H9 (cell line): ENCODE data around the gene TMEM9. TPM values are rescaled to one million over a fixed set of nuclear protein-coding genes. Genes with fewer than 3 reads are reported as not detected.

Experiments used
- DNase-seq: peaks from one replicate; pipeline ENCODE4 v3.0.0-alpha.2; 2017
- H2AFZ ChIP-seq: one replicate; pipeline ENCODE4 v1.6.1; 2013; ENCODE audit warnings: mild to moderate bottlenecking, low read length, control low read depth, moderate library complexity
- H2AK5ac ChIP-seq: 2 replicates; pipeline ENCODE4 v1.6.1; 2013; ENCODE audit warnings: low read length, control low read depth, mixed read lengths; ENCODE audit not compliant: insufficient read length
- H2BK120ac ChIP-seq: one replicate; pipeline ENCODE4 v1.6.1; 2013; ENCODE audit warnings: low read depth, mild to moderate bottlenecking, low read length, control low read depth, inconsistent platforms; ENCODE audit not compliant: poor library complexity, severe bottlenecking
- H2BK12ac ChIP-seq: 2 replicates; pipeline ENCODE4 v1.6.1; 2013; ENCODE audit warnings: low read length, control low read depth, mixed read lengths, low read depth; ENCODE audit not compliant: insufficient read length
- H2BK15ac ChIP-seq: 2 replicates; pipeline ENCODE4 v1.6.1; 2013; ENCODE audit warnings: low read depth, low read length, control low read depth
- H2BK20ac ChIP-seq: one replicate; pipeline ENCODE4 v1.6.1; 2013; ENCODE audit warnings: low read depth, mild to moderate bottlenecking, low read length, control low read depth, inconsistent platforms; ENCODE audit not compliant: poor library complexity, severe bottlenecking
- H2BK5ac ChIP-seq: 2 replicates; pipeline ENCODE4 v1.6.1; 2013; ENCODE audit warnings: low read length, control low read depth, mixed read lengths; ENCODE audit not compliant: insufficient read length
- H3K14ac ChIP-seq: 2 replicates; pipeline ENCODE4 v1.6.1; 2013; ENCODE audit warnings: low read length, control low read depth; ENCODE audit not compliant: insufficient read depth
- H3K18ac ChIP-seq: 2 replicates; pipeline ENCODE4 v1.6.1; 2013; ENCODE audit warnings: low read depth, mild to moderate bottlenecking, mixed read lengths, low read length, control low read depth; ENCODE audit not compliant: insufficient read length
- H3K23ac ChIP-seq: 2 replicates; pipeline ENCODE4 v1.6.1; 2013; ENCODE audit warnings: low read length, control low read depth, mixed read lengths, low read depth; ENCODE audit not compliant: insufficient read length
- H3K23me2 ChIP-seq: 2 replicates; pipeline ENCODE4 v1.6.1; 2013; ENCODE audit warnings: low read depth, mild to moderate bottlenecking, mixed read lengths, low read length, control low read depth; ENCODE audit not compliant: insufficient read length, poor library complexity, severe bottlenecking
- H3K27ac ChIP-seq: 2 replicates; pipeline ENCODE4 v1.5.1; 2013; ENCODE audit warnings: low read length, control low read depth, mixed read lengths, low read depth; ENCODE audit not compliant: insufficient read length
- H3K27me3 ChIP-seq: 2 replicates; pipeline ENCODE4 v1.6.1; 2013; ENCODE audit warnings: low read length, control low read depth, inconsistent platforms; ENCODE audit not compliant: insufficient read depth
- H3K4ac ChIP-seq: 2 replicates; pipeline ENCODE4 v1.6.1; 2013; ENCODE audit warnings: low read depth, mild to moderate bottlenecking, control low read depth, inconsistent platforms, low read length, moderate library complexity
- H3K4me1 ChIP-seq: 2 replicates; pipeline ENCODE4 v1.6.1; 2013; ENCODE audit warnings: low read length, control low read depth, inconsistent platforms; ENCODE audit not compliant: insufficient read depth
- H3K4me2 ChIP-seq: 2 replicates; pipeline ENCODE4 v1.6.1; 2013; ENCODE audit warnings: low read length, control low read depth, mixed read lengths; ENCODE audit not compliant: insufficient read length, insufficient read depth
- H3K56ac ChIP-seq: 2 replicates; pipeline ENCODE4 v1.6.1; 2013; ENCODE audit warnings: low read depth, mild to moderate bottlenecking, mixed read lengths, low read length, control low read depth; ENCODE audit not compliant: insufficient read length
- H3K79me1 ChIP-seq: 2 replicates; pipeline ENCODE4 v1.6.1; 2013; ENCODE audit warnings: low read depth, mild to moderate bottlenecking, moderate library complexity, low read length, control low read depth, inconsistent platforms; ENCODE audit not compliant: insufficient read depth, poor library complexity, severe bottlenecking
- H3K79me2 ChIP-seq: 2 replicates; pipeline ENCODE4 v1.6.1; 2013; ENCODE audit warnings: low read length, control low read depth, inconsistent platforms; ENCODE audit not compliant: insufficient read depth
- H3K9ac ChIP-seq: 2 replicates; pipeline ENCODE4 v1.6.1; 2013; ENCODE audit warnings: low read length, control low read depth, mixed read lengths; ENCODE audit not compliant: insufficient read length; ENCODE audit errors: extremely low read depth
- H3K9me3 ChIP-seq: one replicate; pipeline ENCODE4 v1.6.1; 2013; ENCODE audit warnings: low read depth, low read length, inconsistent platforms; ENCODE audit not compliant: control insufficient read depth
- H3T11ph ChIP-seq: one replicate; pipeline ENCODE4 v1.6.1; 2013; ENCODE audit warnings: mild to moderate bottlenecking, low read length, control low read depth, inconsistent platforms
- H4K20me1 ChIP-seq: one replicate; pipeline ENCODE4 v1.6.1; 2013; ENCODE audit not compliant: control insufficient read depth, insufficient read length, insufficient read depth
- H4K5ac ChIP-seq: 2 replicates; pipeline ENCODE4 v1.6.1; 2013; ENCODE audit warnings: low read depth, mild to moderate bottlenecking, mixed read lengths, low read length, control low read depth; ENCODE audit not compliant: insufficient read length
- H4K8ac ChIP-seq: replicated peaks from 2 replicates; pipeline ENCODE4 v1.6.1; 2013; ENCODE audit warnings: low read length, control low read depth, mixed read lengths, low read depth; ENCODE audit not compliant: insufficient read length
- H4K91ac ChIP-seq: 2 replicates; pipeline ENCODE4 v1.6.1; 2013; ENCODE audit warnings: low read depth, mild to moderate bottlenecking, moderate library complexity, mixed read lengths, low read length, control low read depth; ENCODE audit not compliant: insufficient read length
- H3K27ac Mint-ChIP-seq, 3 experiments: 2 replicates in 2 of 3; 3 replicates in 1 of 3; pipeline ENCODE4 v1.8.0; 2020 to 2021; ENCODE audit warnings: mixed read lengths in 3 of 3, mild to moderate bottlenecking in 1 of 3, moderate library complexity in 1 of 3
- H3K27me3 Mint-ChIP-seq: 2 replicates; pipeline ENCODE4 v1.8.0; 2021; ENCODE audit warnings: low read depth, mild to moderate bottlenecking, moderate library complexity, mixed read lengths
- H3K36me3 Mint-ChIP-seq, 3 experiments: 2 replicates in 2 of 3; 3 replicates in 1 of 3; pipeline ENCODE4 v1.8.0; 2020 to 2021; ENCODE audit warnings: low read depth in 3 of 3, mixed read lengths in 3 of 3; ENCODE audit not compliant: insufficient read depth in 1 of 3
- H3K4me1 Mint-ChIP-seq, 2 experiments: 2 replicates each; pipeline ENCODE4 v1.8.0; 2020; ENCODE audit warnings: mixed read lengths in 2 of 2
- H3K4me3 Mint-ChIP-seq, 2 experiments: 2 replicates in 1 of 2; 3 replicates in 1 of 2; pipeline ENCODE4 v1.8.0; 2020 to 2021; ENCODE audit warnings: mild to moderate bottlenecking in 2 of 2, mixed read lengths in 2 of 2, moderate library complexity in 1 of 2
- H3K9me3 Mint-ChIP-seq, 2 experiments: 2 replicates in 1 of 2; 3 replicates in 1 of 2; pipeline ENCODE4 v1.8.0; 2020; ENCODE audit warnings: mild to moderate bottlenecking in 2 of 2, mixed read lengths in 2 of 2, moderate library complexity in 1 of 2
- WGBS: extraction: QIAGEN DNeasy Blood & Tissue Kit; methylation state at CpG from one replicate; pipeline ENCODE4 v1.1.7; 2013; ENCODE audit warnings: missing lambda C conversion rate, low lambda C conversion rate, mixed read lengths; ENCODE audit not compliant: insufficient read length; ENCODE audit errors: extremely low coverage; 5-methylcytosine and 5-hydroxymethylcytosine counted together
- total RNA-seq: library from RNA; stranded (reverse); gene quantifications from 2 replicates; pipeline ENCODE4 v1.2.1, GENCODE V29; 2021
- TF ChIP-seq, protein P1 (sequence below): fragments of 200-600 bp; sonication (generic); conservative IDR thresholded peaks from 3 replicates; pipeline ENCODE4 v1.8.0; 2021; ENCODE audit warnings: antibody characterized with exemption, mild to moderate bottlenecking

The TMEM9 gene
- total RNA-seq, 1 experiment from 2014 or later = 93.4 TPM

DNA sequence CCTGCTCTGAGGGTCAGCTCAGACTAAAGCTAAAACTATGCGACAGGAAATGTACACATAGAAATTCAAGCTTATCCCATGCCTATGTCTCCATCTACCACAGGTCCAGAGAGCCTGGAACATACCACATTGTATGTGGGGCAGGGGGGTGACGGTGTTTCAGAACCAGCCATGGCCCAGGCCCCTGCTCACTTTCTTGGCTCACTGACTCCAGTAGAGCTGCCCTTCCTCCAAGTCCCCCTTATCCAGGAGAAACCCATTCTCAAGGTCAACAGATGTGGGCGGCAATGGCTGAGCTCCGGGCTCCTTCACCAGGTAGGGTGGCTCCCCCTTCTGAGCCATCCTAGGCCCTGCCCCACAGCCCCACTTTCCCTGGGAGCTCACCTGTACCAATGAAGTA is 63.0 kb downstream of the TMEM9 start:
- H3K9me3 ChIP-seq = no peaks in the 10 kb centered on the region
- H3K27ac ChIP-seq = no peak overlapping the region
- H4K91ac ChIP-seq = no peak overlapping the region
- TF ChIP-seq, protein P1, sequence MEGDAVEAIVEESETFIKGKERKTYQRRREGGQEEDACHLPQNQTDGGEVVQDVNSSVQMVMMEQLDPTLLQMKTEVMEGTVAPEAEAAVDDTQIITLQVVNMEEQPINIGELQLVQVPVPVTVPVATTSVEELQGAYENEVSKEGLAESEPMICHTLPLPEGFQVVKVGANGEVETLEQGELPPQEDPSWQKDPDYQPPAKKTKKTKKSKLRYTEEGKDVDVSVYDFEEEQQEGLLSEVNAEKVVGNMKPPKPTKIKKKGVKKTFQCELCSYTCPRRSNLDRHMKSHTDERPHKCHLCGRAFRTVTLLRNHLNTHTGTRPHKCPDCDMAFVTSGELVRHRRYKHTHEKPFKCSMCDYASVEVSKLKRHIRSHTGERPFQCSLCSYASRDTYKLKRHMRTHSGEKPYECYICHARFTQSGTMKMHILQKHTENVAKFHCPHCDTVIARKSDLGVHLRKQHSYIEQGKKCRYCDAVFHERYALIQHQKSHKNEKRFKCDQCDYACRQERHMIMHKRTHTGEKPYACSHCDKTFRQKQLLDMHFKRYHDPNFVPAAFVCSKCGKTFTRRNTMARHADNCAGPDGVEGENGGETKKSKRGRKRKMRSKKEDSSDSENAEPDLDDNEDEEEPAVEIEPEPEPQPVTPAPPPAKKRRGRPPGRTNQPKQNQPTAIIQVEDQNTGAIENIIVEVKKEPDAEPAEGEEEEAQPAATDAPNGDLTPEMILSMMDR = no peak
- H3K79me2 ChIP-seq = no peaks in the 10 kb centered on the region
- Mint-ChIP-seq H3K4me1 (peaks cover 8 to 11% of the 10 kb centered on the region in 2 experiments), H3K4me3 (no peak overlapping the region), H3K27me3 (peaks cover 4% of the 10 kb centered on the region), H3K9me3 (no peaks in the 10 kb centered on the region), H3K36me3 (no peaks in the 10 kb centered on the region), H3K27ac (no peak overlapping the region; a peak in 1 of 7 replicates)
- H2BK12ac ChIP-seq = no peak overlapping the region
- H2BK20ac ChIP-seq = no peak overlapping the region
- no peak overlapping the region for H3K4me2 ChIP-seq
- H2BK5ac ChIP-seq = no peak overlapping the region
- H4K20me1 ChIP-seq = no peaks in the 10 kb centered on the region
- no peak for DNase-seq
- no peak overlapping the region for H3K18ac ChIP-seq
- H3K23ac ChIP-seq = no peak overlapping the region
- H3K14ac ChIP-seq = no peak overlapping the region
- no peak overlapping the region for H2BK15ac ChIP-seq
- no peaks in the 10 kb centered on the region for H3K79me1 ChIP-seq
- no peak overlapping the region for H2BK120ac ChIP-seq
- H3K9ac ChIP-seq = no peak overlapping the region
- no peak overlapping the region for H2AFZ ChIP-seq
- H4K5ac ChIP-seq = no peak overlapping the region
- H3K4ac ChIP-seq = no peak overlapping the region
- H3K4me1 ChIP-seq = no peaks in the 10 kb centered on the region
- H3T11ph ChIP-seq = no peak overlapping the region
- no peaks in the 10 kb centered on the region for H3K23me2 ChIP-seq
- no CpG with 5 or more reads among the region's 4 CpGs for WGBS
- no peak overlapping the region for H3K56ac ChIP-seq
- no peaks in the 10 kb centered on the region for H3K27me3 ChIP-seq
- no peak overlapping the region for H4K8ac ChIP-seq
- no peak overlapping the region for H2AK5ac ChIP-seq
